SU-DHL-6 (cell line): ENCODE results near the gene YIPF2.

ENCODE experiments used
- H2AFZ ChIP-seq: fragments of 200-600 bp; sonication (generic); 2 replicates; pipeline ENCODE4 v1.6.1; 2014; ENCODE audit warnings: low read depth, mild to moderate bottlenecking, moderate library complexity, mixed read lengths, antibody characterized with exemption, low read length; ENCODE audit not compliant: severe bottlenecking
- H3F3A ChIP-seq: fragments of 200-600 bp; shearing (Covaris generic); 2 replicates; pipeline ENCODE4 v1.6.0; 2016; ENCODE audit warnings: antibody characterized with exemption, mild to moderate bottlenecking; ENCODE audit not compliant: insufficient read depth
- H3K27ac ChIP-seq: fragments of 200-600 bp; sonication (generic); 2 replicates; pipeline ENCODE4 v1.5.1; 2016; ENCODE audit warnings: low read depth, mild to moderate bottlenecking, low read length, moderate library complexity, mixed read lengths
- H3K27me3 ChIP-seq: fragments of 200-600 bp; sonication (generic), shearing (Covaris generic); 2 replicates; pipeline ENCODE4 v1.6.0; 2014; ENCODE audit warnings: mild to moderate bottlenecking, low read length
- H3K36me3 ChIP-seq: fragments of 200-600 bp; sonication (generic); 2 replicates; pipeline ENCODE4 v1.6.1; 2014; ENCODE audit warnings: mild to moderate bottlenecking, low read length, mixed read lengths
- H3K4me2 ChIP-seq: fragments of 300-600, 200-600 bp; shearing (Covaris generic), sonication (generic); 2 replicates; pipeline ENCODE4 v1.6.0; 2014; ENCODE audit warnings: low read length, low read depth, mild to moderate bottlenecking; ENCODE audit not compliant: poor library complexity, severe bottlenecking
- H3K4me3 ChIP-seq: fragments of 200-600 bp; sonication (generic); 2 replicates; pipeline ENCODE4 v1.5.1; 2014; ENCODE audit warnings: antibody characterized with exemption, low read length, mild to moderate bottlenecking, mixed read lengths; ENCODE audit not compliant: insufficient read depth, poor library complexity, severe bottlenecking
- H3K79me2 ChIP-seq: fragments of 200-600 bp; sonication (generic); 2 replicates; pipeline ENCODE4 v1.6.1; 2014; ENCODE audit warnings: mild to moderate bottlenecking, low read length, moderate library complexity; ENCODE audit not compliant: insufficient read depth
- H3K9ac ChIP-seq: fragments of 200-600 bp; sonication (generic); 2 replicates; pipeline ENCODE4 v1.7.0; 2014; ENCODE audit warnings: mild to moderate bottlenecking, low read length
- H3K9me2 ChIP-seq: fragments of 200-600 bp; sonication (generic); replicated peaks from 2 replicates; pipeline ENCODE4 v1.6.1; 2014; ENCODE audit warnings: low read length; ENCODE audit not compliant: insufficient read depth
- H3K9me3 ChIP-seq: fragments of 200-600 bp; sonication (generic); 2 replicates; pipeline ENCODE4 v1.6.1; 2014; ENCODE audit warnings: low read length, mixed read lengths; ENCODE audit not compliant: insufficient read depth
- H4K20me1 ChIP-seq: fragments of 200-600 bp; sonication (generic); 2 replicates; pipeline ENCODE4 v1.6.1; 2014; ENCODE audit warnings: low read depth, mild to moderate bottlenecking, antibody characterized with exemption, low read length, moderate library complexity, mixed read lengths
- CTCF ChIP-seq: fragments of 200-600 bp; sonication (generic); IDR thresholded peaks from one replicate; pipeline ENCODE4 v1.5.1; 2017; ENCODE audit warnings: antibody characterized with exemption, mild to moderate bottlenecking, low read length, moderate library complexity; ENCODE audit not compliant: insufficient read depth, poor library complexity, severe bottlenecking
- EZH2phosphoT487 ChIP-seq: fragments of 200-600 bp; sonication (generic), shearing (Covaris generic); conservative IDR thresholded peaks from 2 replicates; pipeline ENCODE4 v1.6.1; 2018; ENCODE audit warnings: mild to moderate bottlenecking, antibody characterized with exemption, low read length, moderate library complexity, mixed read lengths

YIPF2 gene

GRCh38 chr19:10913716-10914340 lies 14.6 kb downstream of the YIPF2 start:
- Histone ChIP-seq H3K4me2 (no peak overlapping the region), H3F3A (no peaks in the 10 kb centered on the region), H3K4me3 (no peak overlapping the region), H3K27me3 (no peaks in the 10 kb centered on the region), H3K9me3 (no peaks in the 10 kb centered on the region), H3K27ac (no peak overlapping the region), H3K79me2 (no peaks in the 10 kb centered on the region), H3K9me2 (no peaks in the 10 kb centered on the region), H3K9ac (no peak overlapping the region), H3K36me3 (no peaks in the 10 kb centered on the region), H2AFZ (no peak overlapping the region), H4K20me1 (no peaks in the 10 kb centered on the region)
- TF ChIP-seq EZH2phosphoT487: no peak
- no peak for TF ChIP-seq CTCF

GRCh38 chr19:10912619-10913018 lies 15.8 kb downstream of the YIPF2 start:
- no peaks in the 10 kb centered on the region for H3K9me2 ChIP-seq
- H4K20me1 ChIP-seq: no peaks in the 10 kb centered on the region
- H3K9me3 ChIP-seq: no peaks in the 10 kb centered on the region
- H3F3A ChIP-seq: no peaks in the 10 kb centered on the region
- no peaks in the 10 kb centered on the region for H3K27me3 ChIP-seq
- no peaks in the 10 kb centered on the region for H3K79me2 ChIP-seq
- H2AFZ ChIP-seq: no peak overlapping the region
- no peak overlapping the region for H3K9ac ChIP-seq
- no peak overlapping the region for H3K4me3 ChIP-seq
- TF ChIP-seq CTCF (no peak), EZH2phosphoT487 (no peak)
- H3K27ac ChIP-seq: no peak overlapping the region
- no peak overlapping the region for H3K4me2 ChIP-seq
- no peaks in the 10 kb centered on the region for H3K36me3 ChIP-seq

- Histone ChIP-seq H3K27me3 (no peaks in the 10 kb centered on the region), H3K27ac (no peak overlapping the region), H3K79me2 (no peaks in the 10 kb centered on the region), H3K4me3 (no peak overlapping the region), H3K9me2 (no peaks in the 10 kb centered on the region), H4K20me1 (no peaks in the 10 kb centered on the region), H2AFZ (no peak overlapping the region), H3F3A (no peaks in the 10 kb centered on the region), H3K4me2 (no peak overlapping the region), H3K9ac (no peak overlapping the region), H3K9me3 (no peaks in the 10 kb centered on the region), H3K36me3 (no peaks in the 10 kb centered on the region)
- TF ChIP-seq EZH2phosphoT487 (no peak), CTCF (no peak)
These were observed 16.7 kb downstream of the YIPF2 start for GRCh38 chr19:10911579-10912363.
